Activated CD4-positive, alpha-beta T cell treated with anti-CD3 and anti-CD28 coated beads, Interleukin-2, amount 10 ng/mL, durations not matched to agents 24 days and 14 days (primary cell): Measurements from ENCODE around the gene KMT2D. TPM values are rescaled to one million over a fixed set of nuclear protein-coding genes. Genes with fewer than 3 reads are reported as not detected.

Experiments used
- DNase-seq: peaks from one replicate; pipeline ENCODE4 v3.0.0; 2022
- H3K27ac Mint-ChIP-seq: one replicate; pipeline ENCODE4 v1.8.0; 2022; ENCODE audit warnings: mild to moderate bottlenecking, mixed read lengths
- H3K27me3 Mint-ChIP-seq: one replicate; pipeline ENCODE4 v1.8.0; 2022; ENCODE audit warnings: mixed read lengths
- H3K36me3 Mint-ChIP-seq: one replicate; pipeline ENCODE4 v1.8.0; 2022; ENCODE audit warnings: low read depth, mild to moderate bottlenecking, mixed read lengths
- H3K4me1 Mint-ChIP-seq: one replicate; pipeline ENCODE4 v1.8.0; 2021; ENCODE audit warnings: mixed read lengths
- H3K4me3 Mint-ChIP-seq: one replicate; pipeline ENCODE4 v1.8.0; 2022; ENCODE audit warnings: mild to moderate bottlenecking, moderate library complexity, mixed read lengths
- H3K9me3 Mint-ChIP-seq: one replicate; pipeline ENCODE4 v1.8.0; 2021; ENCODE audit warnings: mixed read lengths
- intact Hi-C: fragments of 100-400 bp; cut with micrococcal nuclease; formaldehyde crosslinking; loops from one replicate; pipeline ENCODE4 v1.15.1; 2023
- total RNA-seq: library from RNA; stranded (reverse); gene quantifications from 2 replicates; pipeline ENCODE4 v1.2.3, GENCODE V29; 2022

KMT2D gene
- total RNA-seq, 1 donor from 2014 or later: 101 TPM

GRCh38 chr12:49019443-49020324 lies 40.9 kb downstream of the KMT2D start:
- Mint-ChIP-seq H3K4me3 (peak overlapping the region; percentile 90), H3K4me1 (peaks cover 25% of the 10 kb centered on the region), H3K36me3 (peaks cover 51% of the 10 kb centered on the region), H3K27ac (peak overlapping the region; percentile 85), H3K27me3 (no peaks in the 10 kb centered on the region), H3K9me3 (no peaks in the 10 kb centered on the region)
- intact Hi-C loops: no loop called here
- peak; percentile 82 for DNase-seq

GRCh38 chr12:49019120-49019430 lies 41.5 kb downstream of the KMT2D start:
- Mint-ChIP-seq H3K36me3 (peaks cover 45% of the 10 kb centered on the region), H3K4me1 (peaks cover 25% of the 10 kb centered on the region)
- intact Hi-C loops: no loop called here

GRCh38 chr12:49018261-49019119 lies 42.1 kb downstream of the KMT2D start, which contains the start of gene PRKAG1:
Gene PRKAG1 (minus strand): TSS chr12:49018776. CDS start chr12:49018740, 36 bp downstream.
- no peaks in the 10 kb centered on the region for H3K9me3 Mint-ChIP-seq
- DNase-seq: peak; percentile 99
- H3K36me3 Mint-ChIP-seq: peaks cover 45% of the 10 kb centered on the region
- H3K4me3 Mint-ChIP-seq: peak within 1 kb of the TSS; percentile 90
- peaks cover 25% of the 10 kb centered on the region for H3K4me1 Mint-ChIP-seq
- peak within 1 kb of the TSS; percentile 91 for H3K27ac Mint-ChIP-seq
- no peaks in the 10 kb centered on the region for H3K27me3 Mint-ChIP-seq
- intact Hi-C loops: loop anchor here (1.0 kb wide), 3 partner anchors 19 to 113 kb away; partner anchors contain the start of genes DDN and TUBA1B

More at GRCh38 chr12:49019120-49019430, 41.5 kb downstream of the KMT2D start:
- Mint-ChIP-seq H3K27ac (peak overlapping the region; percentile 91), H3K27me3 (no peaks in the 10 kb centered on the region), H3K9me3 (no peaks in the 10 kb centered on the region), H3K4me3 (peak overlapping the region; percentile 90)
- DNase-seq: no peak

GRCh38 chr12:49017891-49018260 lies 42.7 kb downstream of the KMT2D start:
- Mint-ChIP-seq H3K4me1 (peaks cover 25% of the 10 kb centered on the region), H3K27ac (peak overlapping the region; percentile 91), H3K27me3 (no peaks in the 10 kb centered on the region), H3K4me3 (peak overlapping the region; percentile 90), H3K36me3 (peaks cover 41% of the 10 kb centered on the region), H3K9me3 (no peaks in the 10 kb centered on the region)
- peak; percentile 79 for DNase-seq
- intact Hi-C loops: loop anchor here (1.0 kb wide), 3 partner anchors 19 to 113 kb away; partner anchors contain the start of genes DDN and TUBA1B

GRCh38 chr12:49015196-49015595 lies 45.4 kb downstream of the KMT2D start:
- Mint-ChIP-seq H3K27ac (no peak overlapping the region), H3K4me3 (no peak overlapping the region), H3K27me3 (no peaks in the 10 kb centered on the region), H3K36me3 (peaks cover 33% of the 10 kb centered on the region), H3K9me3 (no peaks in the 10 kb centered on the region), H3K4me1 (peaks cover 25% of the 10 kb centered on the region)
- DNase-seq: no peak
- intact Hi-C loops: no loop called here

GRCh38 chr12:49014547-49014946 lies 46.0 kb downstream of the KMT2D start:
- no peak for DNase-seq
- H3K27ac Mint-ChIP-seq: no peak overlapping the region
- no peaks in the 10 kb centered on the region for H3K27me3 Mint-ChIP-seq
- H3K4me3 Mint-ChIP-seq: no peak overlapping the region
- H3K4me1 Mint-ChIP-seq: peaks cover 21% of the 10 kb centered on the region
- H3K9me3 Mint-ChIP-seq: no peaks in the 10 kb centered on the region
- peaks cover 31% of the 10 kb centered on the region for H3K36me3 Mint-ChIP-seq
- intact Hi-C loops: no loop called here

- Mint-ChIP-seq H3K27me3 (no peaks in the 10 kb centered on the region), H3K9me3 (no peaks in the 10 kb centered on the region), H3K27ac (no peak overlapping the region), H3K4me3 (no peak overlapping the region), H3K36me3 (peaks cover 34% of the 10 kb centered on the region), H3K4me1 (peaks cover 17% of the 10 kb centered on the region)
- intact Hi-C loops: no loop called here
- DNase-seq: no peak
Measured at GRCh38 chr12:49013428-49013827, 47.2 kb downstream of the KMT2D start.

GRCh38 chr12:49012739-49013138 lies 47.9 kb downstream of the KMT2D start:
- H3K27ac Mint-ChIP-seq: no peak overlapping the region
- peaks cover 17% of the 10 kb centered on the region for H3K4me1 Mint-ChIP-seq
- H3K4me3 Mint-ChIP-seq: no peak overlapping the region
- no peaks in the 10 kb centered on the region for H3K27me3 Mint-ChIP-seq
- no peak for DNase-seq
- peaks cover 36% of the 10 kb centered on the region for H3K36me3 Mint-ChIP-seq
- no peaks in the 10 kb centered on the region for H3K9me3 Mint-ChIP-seq
- intact Hi-C loops: no loop called here

Other genes with a start within 250 kb of the KMT2D start
- gene CACNB3, start 242.3 kb downstream of the KMT2D start, total RNA-seq: 9.9 and 11.2 TPM in 2 replicates
- 122 and 126 TPM in 2 replicates for gene DDX23, start 208.6 kb downstream of the KMT2D start, total RNA-seq
- gene RND1, start 194.9 kb downstream of the KMT2D start, total RNA-seq: 4.4 and 5.7 TPM in 2 replicates
- gene FKBP11, start 135.3 kb downstream of the KMT2D start, total RNA-seq: 68.6 and 75.3 TPM in 2 replicates
- 109 and 112 TPM in 2 replicates for gene ARF3, start 103.3 kb downstream of the KMT2D start, total RNA-seq
- gene WNT10B, start 89.1 kb downstream of the KMT2D start, total RNA-seq: 0.19 and 0.21 TPM in 2 replicates
- not detected in 2 replicates for gene WNT1, start 82.5 kb downstream of the KMT2D start, total RNA-seq
- 1.4 and 1.5 TPM in 2 replicates for gene DDN, start 61.4 kb downstream of the KMT2D start, total RNA-seq
- gene PRKAG1, start 42.0 kb downstream of the KMT2D start, total RNA-seq: 75.3 and 89.8 TPM in 2 replicates
- gene RHEBL1, start 9.2 kb upstream of the KMT2D start, total RNA-seq: 10.9 and 11.8 TPM in 2 replicates
- gene DHH, start 34.0 kb upstream of the KMT2D start, total RNA-seq: 0.07 and 0.09 TPM in 2 replicates
- gene LMBR1L, start 50.1 kb upstream of the KMT2D start, total RNA-seq: 39.9 and 43.7 TPM in 2 replicates
- gene TUBA1B, start 70.6 kb upstream of the KMT2D start, total RNA-seq: 1,679 and 1,696 TPM in 2 replicates
- gene TUBA1A, start 128.3 kb upstream of the KMT2D start, total RNA-seq: 45.9 and 46.8 TPM in 2 replicates
- 286 and 305 TPM in 2 replicates for gene TUBA1C, start 204.3 kb upstream of the KMT2D start, total RNA-seq
- gene PRPH, start 234.4 kb upstream of the KMT2D start, total RNA-seq: 0.23 TPM in 1 of 2 replicates, not detected in the other